ENCODE data around the gene PAOX. TPM values are rescaled to one million over a fixed set of nuclear protein-coding genes. Genes with fewer than 3 reads are reported as not detected.
A peak's percentile ranks its signal among the peaks of the same experiment; 100 is the strongest.

Gene PAOX
- total RNA-seq, 2 donors from 2014 or later: 2.4 to 3.5 TPM

DNA sequence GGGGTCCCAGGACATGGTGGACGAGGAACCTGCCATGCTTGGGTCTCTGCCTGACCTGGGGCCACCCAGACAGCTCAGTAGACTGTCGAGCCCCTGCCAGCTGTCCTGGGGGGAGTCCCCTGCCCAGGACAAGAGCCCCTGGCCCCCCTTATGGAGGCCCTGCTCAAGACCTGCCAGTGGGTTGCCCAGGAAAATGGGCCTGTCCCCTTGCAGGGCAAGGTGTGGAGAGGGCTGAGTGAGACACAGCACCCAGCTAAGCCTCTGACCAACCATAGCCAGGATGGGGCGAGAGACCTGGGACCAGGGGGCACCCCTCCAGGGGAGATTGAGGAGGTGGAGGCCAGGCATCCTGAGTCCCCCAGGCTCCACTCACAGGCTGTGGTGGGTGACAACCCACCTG, 23.1 kb upstream of the PAOX start:
- H3K4me3 ChIP-seq: no peak overlapping the region
- H3K36me3 ChIP-seq: no peaks in the 10 kb centered on the region
- H3K9me3 ChIP-seq: no peaks in the 10 kb centered on the region
- H3K4me1 ChIP-seq: peaks cover 0 to 17% of the 10 kb centered on the region in 2 donors
- no peak overlapping the region for H3K27ac ChIP-seq
- no peaks in the 10 kb centered on the region for H3K27me3 ChIP-seq
- DNase-seq (ENCODE audit: low spot score): no peak
- TF ChIP-seq CTCF (IDR thresholded peaks at IDR 0.05): no peak

- no peak for DNase-seq (ENCODE audit: low spot score)
- H3K4me1 ChIP-seq: peaks cover 0 to 17% of the 10 kb centered on the region in 2 donors
- H3K9me3 ChIP-seq: no peaks in the 10 kb centered on the region
- no peaks in the 10 kb centered on the region for H3K27me3 ChIP-seq
- no peak for TF ChIP-seq CTCF (IDR thresholded peaks at IDR 0.05)
- peak overlapping the region; percentile 66 to 73 for H3K27ac ChIP-seq
- H3K36me3 ChIP-seq: no peaks in the 10 kb centered on the region
- H3K4me3 ChIP-seq: peak overlapping the region; percentile 53 to 76
Observed at GRCh38 chr10:133356549-133357284, 22.3 kb upstream of the PAOX start.

GRCh38 chr10:133357285-133358161, 21.5 kb upstream of the PAOX start, which contains the start of gene FUOM:
Gene FUOM (minus strand): TSS chr10:133358019. CDS start chr10:133358007, 12 bp downstream.
- Histone ChIP-seq H3K9me3 (no peaks in the 10 kb centered on the region), H3K4me1 (peaks cover 0 to 17% of the 10 kb centered on the region in 2 donors), H3K27ac (peak within 1 kb of the TSS; percentile 66 to 73), H3K27me3 (no peaks in the 10 kb centered on the region), H3K4me3 (peak within 1 kb of the TSS; percentile 53 to 76), H3K36me3 (peaks cover 2% of the 10 kb centered on the region)
- TF ChIP-seq CTCF (IDR thresholded peaks at IDR 0.05): no peak
- DNase-seq (ENCODE audit: low spot score): no peak

- no peaks in the 10 kb centered on the region for H3K9me3 ChIP-seq
- H3K27me3 ChIP-seq: no peaks in the 10 kb centered on the region
- no peak for DNase-seq (ENCODE audit: low spot score)
- TF ChIP-seq CTCF (IDR thresholded peaks at IDR 0.05): no peak
- peak overlapping the region; percentile 13 to 49 for H3K27ac ChIP-seq
- peaks cover 9% of the 10 kb centered on the region for H3K36me3 ChIP-seq
- H3K4me3 ChIP-seq: peak overlapping the region in 1 of 2 donors; percentile 76
- H3K4me1 ChIP-seq: peaks cover 0 to 17% of the 10 kb centered on the region in 2 donors
Observed at GRCh38 chr10:133358162-133358924, 20.7 kb upstream of the PAOX start.

- H3K4me1 ChIP-seq: peaks cover 0 to 17% of the 10 kb centered on the region in 2 donors
- TF ChIP-seq CTCF (IDR thresholded peaks at IDR 0.05): no peak
- peaks cover 11% of the 10 kb centered on the region for H3K36me3 ChIP-seq
- H3K9me3 ChIP-seq: no peaks in the 10 kb centered on the region
- H3K27me3 ChIP-seq: no peaks in the 10 kb centered on the region
- DNase-seq (ENCODE audit: low spot score): no peak
- peak overlapping the region in 1 of 2 donors; percentile 49 for H3K27ac ChIP-seq
- no peak overlapping the region for H3K4me3 ChIP-seq
Observed at GRCh38 chr10:133358925-133359310, 20.1 kb upstream of the PAOX start.

Data from right atrium auricular region (tissue), 2 donors.